ENCODE measurements around the gene NAV3.

NAV3 gene

DNA sequence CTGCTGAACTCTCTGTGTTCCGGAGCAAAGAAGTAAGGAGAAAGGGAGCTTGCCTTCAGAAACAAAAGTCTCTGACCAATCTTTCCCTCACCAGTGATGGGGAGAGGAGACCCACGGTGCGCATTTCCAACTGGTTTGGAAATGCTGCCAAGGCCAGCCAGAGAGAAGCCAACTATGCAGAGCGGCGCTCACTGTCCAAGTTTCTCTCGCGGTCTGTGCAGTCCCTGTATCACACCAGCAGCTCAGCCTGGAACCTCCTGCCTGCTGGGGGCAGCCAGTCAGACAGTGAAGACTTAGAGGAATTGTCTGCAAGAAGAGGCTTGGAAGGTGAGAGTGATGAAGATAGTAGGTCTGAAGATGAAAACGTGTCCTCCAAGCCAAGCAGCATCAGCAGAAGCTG, 206.2 kb downstream of the NAV3 start:
- no peaks in the 10 kb centered on the region for H3K4me1 ChIP-seq (ENCODE audit: low read length)
- no peaks in the 10 kb centered on the region for H3K36me3 ChIP-seq (replicated peaks; ENCODE audit: insufficient read depth, low read length)
- no peaks in the 10 kb centered on the region for H3F3A ChIP-seq (ENCODE audit: insufficient read depth, low read length)
- no peaks in the 10 kb centered on the region for H3K27me3 ChIP-seq (replicated peaks; ENCODE audit: insufficient read depth, low read length)
- no peak overlapping the region for H2AFZ ChIP-seq (ENCODE audit: low read length)
- TF ChIP-seq, protein P1, sequence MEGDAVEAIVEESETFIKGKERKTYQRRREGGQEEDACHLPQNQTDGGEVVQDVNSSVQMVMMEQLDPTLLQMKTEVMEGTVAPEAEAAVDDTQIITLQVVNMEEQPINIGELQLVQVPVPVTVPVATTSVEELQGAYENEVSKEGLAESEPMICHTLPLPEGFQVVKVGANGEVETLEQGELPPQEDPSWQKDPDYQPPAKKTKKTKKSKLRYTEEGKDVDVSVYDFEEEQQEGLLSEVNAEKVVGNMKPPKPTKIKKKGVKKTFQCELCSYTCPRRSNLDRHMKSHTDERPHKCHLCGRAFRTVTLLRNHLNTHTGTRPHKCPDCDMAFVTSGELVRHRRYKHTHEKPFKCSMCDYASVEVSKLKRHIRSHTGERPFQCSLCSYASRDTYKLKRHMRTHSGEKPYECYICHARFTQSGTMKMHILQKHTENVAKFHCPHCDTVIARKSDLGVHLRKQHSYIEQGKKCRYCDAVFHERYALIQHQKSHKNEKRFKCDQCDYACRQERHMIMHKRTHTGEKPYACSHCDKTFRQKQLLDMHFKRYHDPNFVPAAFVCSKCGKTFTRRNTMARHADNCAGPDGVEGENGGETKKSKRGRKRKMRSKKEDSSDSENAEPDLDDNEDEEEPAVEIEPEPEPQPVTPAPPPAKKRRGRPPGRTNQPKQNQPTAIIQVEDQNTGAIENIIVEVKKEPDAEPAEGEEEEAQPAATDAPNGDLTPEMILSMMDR (IDR thresholded peaks at IDR 0.05; ENCODE audit: low read length), result no peak
- TF ChIP-seq EZH2phosphoT487 (IDR thresholded peaks at IDR 0.05; ENCODE audit: low read length), result no peak
- no peak for TF ChIP-seq EZH2 (optimal IDR thresholded peaks at IDR 0.05; ENCODE audit: low read depth, low read length)
- H3K27ac ChIP-seq (ENCODE audit: low read length), result no peak overlapping the region
- H3K4me2 ChIP-seq (ENCODE audit: low read depth, low read length), result no peak overlapping the region
- H3K9ac ChIP-seq (ENCODE audit: low read length), result no peak overlapping the region
- DNase-seq, result no peak
- H3K9me3 ChIP-seq (replicated peaks; ENCODE audit: insufficient read depth, low read length), result no peaks in the 10 kb centered on the region
- no peaks in the 10 kb centered on the region for H3K79me2 ChIP-seq (ENCODE audit: low read length)
- H4K20me1 ChIP-seq (ENCODE audit: insufficient read depth, low read length), result no peaks in the 10 kb centered on the region
- no peak overlapping the region for H3K4me3 ChIP-seq (ENCODE audit: low read length)
- H3K9me2 ChIP-seq (replicated peaks; ENCODE audit: insufficient read depth, low read length), result no peaks in the 10 kb centered on the region

DNA sequence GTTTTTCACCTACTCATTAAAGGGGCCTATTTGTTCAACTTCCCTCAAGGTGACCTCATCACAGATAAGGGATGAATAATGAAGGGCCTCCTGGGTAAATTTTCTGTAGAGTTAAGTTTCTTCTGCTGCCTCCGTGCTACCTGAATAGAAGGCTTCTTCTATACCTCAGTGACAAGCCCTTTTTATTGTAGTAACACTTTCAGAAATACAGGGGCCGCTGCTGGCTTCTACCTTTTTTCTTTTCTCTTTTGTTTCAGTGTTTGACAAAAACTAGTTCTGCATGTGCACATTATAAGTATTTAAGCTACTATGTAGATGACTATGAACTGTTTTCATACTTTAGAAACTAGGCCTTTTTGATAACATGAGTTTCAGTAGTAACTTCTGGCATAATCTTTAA, 207.0 kb downstream of the NAV3 start:
- no peak overlapping the region for H2AFZ ChIP-seq (ENCODE audit: low read length)
- H3K9me2 ChIP-seq (replicated peaks; ENCODE audit: insufficient read depth, low read length), result no peaks in the 10 kb centered on the region
- no peaks in the 10 kb centered on the region for H3K36me3 ChIP-seq (replicated peaks; ENCODE audit: insufficient read depth, low read length)
- no peak overlapping the region for H3K27ac ChIP-seq (ENCODE audit: low read length)
- no peak overlapping the region for H3K9ac ChIP-seq (ENCODE audit: low read length)
- H3K9me3 ChIP-seq (replicated peaks; ENCODE audit: insufficient read depth, low read length), result no peaks in the 10 kb centered on the region
- H3K4me2 ChIP-seq (ENCODE audit: low read depth, low read length), result no peak overlapping the region
- no peaks in the 10 kb centered on the region for H3F3A ChIP-seq (ENCODE audit: insufficient read depth, low read length)
- H3K79me2 ChIP-seq (ENCODE audit: low read length), result no peaks in the 10 kb centered on the region
- DNase-seq, result no peak
- H3K27me3 ChIP-seq (replicated peaks; ENCODE audit: insufficient read depth, low read length), result no peaks in the 10 kb centered on the region
- H3K4me3 ChIP-seq (ENCODE audit: low read length), result no peak overlapping the region
- H4K20me1 ChIP-seq (ENCODE audit: insufficient read depth, low read length), result no peaks in the 10 kb centered on the region
- TF ChIP-seq EZH2phosphoT487 (IDR thresholded peaks at IDR 0.05; ENCODE audit: low read length) (no peak), EZH2 (optimal IDR thresholded peaks at IDR 0.05; ENCODE audit: low read depth, low read length) (no peak)
- TF ChIP-seq, protein P1 (IDR thresholded peaks at IDR 0.05; ENCODE audit: low read length), result no peak
- H3K4me1 ChIP-seq (ENCODE audit: low read length), result no peaks in the 10 kb centered on the region

DNA sequence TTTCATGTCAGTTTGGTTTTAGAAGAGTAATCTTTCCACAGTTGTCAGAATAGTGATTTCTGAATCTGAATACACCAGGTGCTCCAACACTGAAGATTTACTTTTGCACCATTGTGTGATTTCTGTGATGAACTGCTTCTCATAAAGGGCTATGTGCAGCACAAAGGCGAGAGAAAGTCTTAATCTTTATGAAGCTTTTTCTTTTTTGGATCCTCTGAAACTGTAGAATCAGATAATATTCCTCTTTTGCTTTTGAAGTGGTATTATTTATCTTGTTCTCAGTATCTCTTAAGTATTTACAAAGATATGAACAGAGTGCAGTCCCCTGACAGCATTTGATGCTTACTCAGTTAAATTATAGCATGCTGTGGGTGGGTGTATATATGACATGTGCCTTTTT, 207.8 kb downstream of the NAV3 start:
- TF ChIP-seq EZH2phosphoT487 (IDR thresholded peaks at IDR 0.05; ENCODE audit: low read length) (no peak), EZH2 (optimal IDR thresholded peaks at IDR 0.05; ENCODE audit: low read depth, low read length) (no peak)
- TF ChIP-seq, protein P1 (IDR thresholded peaks at IDR 0.05; ENCODE audit: low read length), result no peak
- Histone ChIP-seq H4K20me1 (ENCODE audit: insufficient read depth, low read length) (no peaks in the 10 kb centered on the region), H3K27ac (ENCODE audit: low read length) (no peak overlapping the region), H3K4me1 (ENCODE audit: low read length) (no peaks in the 10 kb centered on the region), H3K27me3 (replicated peaks; ENCODE audit: insufficient read depth, low read length) (no peaks in the 10 kb centered on the region), H3K9me2 (replicated peaks; ENCODE audit: insufficient read depth, low read length) (no peaks in the 10 kb centered on the region), H2AFZ (ENCODE audit: low read length) (no peak overlapping the region), H3K9ac (ENCODE audit: low read length) (no peak overlapping the region), H3F3A (ENCODE audit: insufficient read depth, low read length) (no peaks in the 10 kb centered on the region), H3K4me2 (ENCODE audit: low read depth, low read length) (no peak overlapping the region), H3K9me3 (replicated peaks; ENCODE audit: insufficient read depth, low read length) (no peaks in the 10 kb centered on the region), H3K4me3 (ENCODE audit: low read length) (no peak overlapping the region), H3K36me3 (replicated peaks; ENCODE audit: insufficient read depth, low read length) (no peaks in the 10 kb centered on the region), H3K79me2 (ENCODE audit: low read length) (no peaks in the 10 kb centered on the region)
- DNase-seq, result no peak
